GM18519 (cell line): ENCODE results near the gene SBK3.
A peak's percentile ranks its signal among the peaks of the same experiment; 100 is the strongest.
"Not testable (repeated sequence)": the region's sequence is repeated elsewhere in the genome, so short reads cannot be mapped to it uniquely, and the experiment has no call there.

ENCODE experiments used
- ATAC-seq: cut with Tn5 transposase; IDR thresholded peaks from one replicate; pipeline ENCODE4 v1.9.1; 2021; ENCODE audit warnings: mild to moderate bottlenecking, moderate library complexity; ENCODE audit not compliant: unreplicated experiment, low FRiP score

The SBK3 gene

GRCh38 chr19:55545443-55545842 is at the start of gene SBK3:
SBK3 (minus strand) TSS chr19:55545543; CDS start chr19:55545543, 0 bp downstream.
- no peak for ATAC-seq

DNA sequence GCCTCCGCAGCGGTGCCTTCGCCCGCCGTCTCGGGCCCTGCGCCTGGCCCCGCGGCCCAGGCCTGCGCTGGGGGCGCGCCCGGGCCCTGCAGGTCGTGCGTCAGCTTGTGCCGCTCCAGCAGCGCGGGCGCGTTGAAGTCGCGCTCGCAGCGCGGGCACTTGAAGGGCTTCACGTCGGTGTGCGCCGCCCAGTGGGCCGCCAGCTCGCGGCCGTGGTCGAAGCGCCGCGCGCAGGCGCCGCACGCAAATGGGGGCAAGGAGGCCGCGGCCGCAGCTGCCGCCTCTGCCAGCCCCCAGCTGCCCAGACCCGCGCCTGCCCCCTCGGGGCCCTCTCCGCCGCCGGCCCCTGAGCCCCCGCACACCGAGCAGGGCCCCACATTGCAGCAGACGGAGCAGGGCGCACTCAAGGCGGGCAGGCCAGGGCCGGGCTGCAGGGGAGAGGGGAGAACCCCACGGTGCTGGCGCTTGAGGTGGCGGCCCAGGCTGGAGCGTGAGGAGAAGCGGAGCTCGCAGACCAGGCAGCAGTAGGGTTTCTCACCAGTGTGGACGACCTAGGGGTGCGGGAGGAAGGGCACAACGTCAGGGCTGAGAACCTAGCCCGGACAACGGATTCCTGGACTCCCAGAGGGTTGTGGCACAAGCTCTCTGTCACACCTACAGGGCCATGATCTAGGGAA is 47.9 kb upstream of the SBK3 start:
- no peak for ATAC-seq

DNA sequence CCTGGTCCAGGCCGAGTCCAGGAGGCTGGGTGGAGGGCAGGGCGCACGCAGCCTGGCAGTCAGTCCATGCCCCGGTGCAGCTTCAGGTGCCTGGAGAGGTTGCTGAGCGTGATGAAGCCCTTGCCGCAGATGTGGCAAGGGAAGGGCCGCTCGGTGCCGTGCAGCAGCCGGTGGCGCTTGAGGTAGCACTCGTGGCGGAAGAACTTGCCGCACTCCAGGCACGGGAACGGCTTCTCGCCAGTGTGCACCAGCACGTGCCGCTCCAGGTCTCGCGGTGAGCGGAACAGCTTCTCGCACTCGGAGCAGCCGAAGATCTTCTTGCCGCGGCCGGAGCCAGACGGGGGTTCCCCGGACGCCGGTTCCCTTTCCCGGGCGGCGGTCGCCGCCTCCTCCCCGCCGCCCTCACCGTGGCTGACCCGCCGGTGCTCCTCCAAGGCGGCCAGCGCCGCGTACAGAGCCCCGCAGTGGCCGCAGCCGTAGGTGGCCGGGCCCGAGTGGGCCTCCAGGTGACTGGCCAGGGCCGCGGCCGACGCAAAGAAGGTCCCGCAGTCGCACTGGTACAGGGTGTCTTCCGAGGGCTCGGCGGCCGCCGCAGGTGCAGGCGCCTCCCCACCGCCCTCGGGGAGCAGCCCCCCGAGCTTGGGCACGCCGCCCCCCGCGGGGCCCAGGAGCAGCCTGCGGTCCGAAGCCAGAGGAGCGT is 47.2 kb upstream of the SBK3 start:
- ATAC-seq: no peak

DNA sequence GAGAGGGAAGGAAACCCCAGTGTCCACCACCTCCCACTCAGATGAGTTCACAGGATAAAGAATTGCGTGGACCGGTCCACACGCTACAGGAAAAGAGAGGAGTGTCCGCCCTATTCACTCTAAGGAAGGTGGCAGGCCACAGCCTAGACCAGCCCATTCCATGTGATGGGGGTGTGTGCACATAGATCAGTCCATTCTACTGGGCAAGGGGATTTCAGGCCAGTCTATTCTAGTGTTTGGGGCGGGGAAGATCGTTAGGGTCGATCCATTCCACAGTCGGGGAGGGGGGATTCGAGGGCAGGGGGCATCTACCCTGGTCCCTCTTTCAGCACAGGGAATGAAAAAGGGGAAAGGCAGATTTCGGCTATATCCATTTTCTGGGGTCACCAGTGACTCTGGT is 46.2 kb upstream of the SBK3 start:
- ATAC-seq: no peak

DNA sequence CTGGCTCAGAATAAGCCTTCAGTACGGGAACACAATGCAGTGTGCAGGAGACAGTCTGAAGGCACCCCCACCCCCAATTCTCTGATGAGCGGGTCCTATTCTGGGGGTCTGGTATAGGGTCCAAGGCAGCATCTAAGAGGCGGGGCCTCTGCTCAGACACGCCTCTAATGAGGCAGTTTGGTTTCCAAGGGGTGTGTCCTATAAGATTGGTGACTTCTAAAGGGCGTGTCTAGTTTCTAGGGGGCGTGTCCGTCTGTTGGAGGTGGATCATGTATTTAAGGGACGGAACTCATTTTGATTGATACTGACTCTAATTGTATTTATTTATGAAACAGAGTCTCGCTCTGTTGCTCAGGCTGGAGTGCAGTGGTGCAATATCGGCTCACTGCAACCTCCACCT is 45.3 kb upstream of the SBK3 start:
- no peak for ATAC-seq

DNA sequence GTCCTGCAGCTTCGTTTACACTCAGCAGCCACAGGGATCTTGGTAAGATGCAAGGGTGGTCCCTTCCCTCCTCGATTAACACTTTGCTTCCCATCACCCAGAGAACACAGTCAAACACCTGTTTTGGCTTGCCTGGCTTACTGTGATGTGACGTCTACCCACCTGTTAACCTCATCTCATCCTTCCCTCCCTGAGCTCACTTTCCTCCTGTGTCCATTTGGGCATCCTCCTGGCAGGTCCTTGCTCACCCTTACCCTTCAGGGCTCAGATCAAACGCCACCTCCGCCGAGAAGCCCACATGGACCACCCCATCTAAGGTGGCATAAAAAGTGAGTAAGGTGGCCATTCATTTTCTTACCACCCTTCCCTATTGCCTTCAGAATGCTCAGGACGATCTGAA is 44.8 kb upstream of the SBK3 start:
- no peak for ATAC-seq

DNA sequence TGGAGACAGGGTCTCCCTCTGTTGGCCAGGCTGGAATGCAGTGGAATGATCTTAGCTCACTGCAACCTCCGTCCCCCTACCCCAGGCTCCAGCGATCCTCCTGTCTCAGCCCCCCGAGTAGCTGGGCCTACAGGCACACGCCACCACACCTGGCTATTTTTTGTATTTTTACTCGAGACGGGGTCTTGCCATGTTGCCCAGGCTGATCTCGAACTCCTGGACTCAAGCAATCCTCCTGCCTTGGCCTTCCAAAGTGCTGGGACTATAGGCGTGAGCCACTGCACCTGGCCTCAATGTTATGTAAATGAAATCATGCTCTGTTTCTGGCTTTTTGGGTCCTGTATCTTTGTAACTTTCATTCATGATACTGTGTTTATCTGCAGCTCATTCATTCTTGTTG is 43.4 kb upstream of the SBK3 start:
- no peak for ATAC-seq

DNA sequence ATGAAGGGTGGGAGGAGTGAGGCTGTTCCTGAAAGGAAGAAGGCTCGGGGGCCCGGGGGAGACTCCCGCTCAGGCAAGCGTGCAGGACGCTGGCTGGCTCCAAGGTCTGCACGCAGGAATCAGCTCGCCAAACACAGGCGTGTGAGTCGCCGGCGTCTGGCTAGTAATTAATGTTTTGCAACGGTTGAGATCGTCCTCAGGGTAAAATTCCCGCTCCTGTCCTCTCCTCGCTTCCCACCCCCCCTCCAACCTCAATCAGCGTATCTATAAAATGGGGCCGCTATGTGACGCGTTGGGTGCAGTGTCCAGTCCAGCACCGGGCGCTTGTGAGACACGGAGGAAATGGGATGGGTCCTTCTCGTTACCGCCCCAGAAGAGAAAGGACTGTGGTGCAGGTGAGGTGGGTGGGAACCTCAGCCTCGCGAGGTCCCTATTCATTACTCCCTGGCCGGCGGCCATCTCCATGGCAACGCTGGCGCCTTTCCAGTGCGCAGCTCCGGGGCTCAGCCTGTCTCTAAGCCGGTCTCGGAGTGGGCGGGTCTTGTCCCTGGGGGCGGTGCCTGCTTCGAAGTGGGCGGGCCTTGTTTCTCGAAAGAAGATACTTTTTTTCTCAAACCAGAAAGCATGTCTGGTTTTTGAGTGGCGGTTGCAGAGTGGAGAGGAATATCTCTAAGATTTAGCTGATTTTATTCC is 41.8 kb upstream of the SBK3 start:
- ATAC-seq: peak; percentile 88

- ATAC-seq: no peak
Observed at GRCh38 chr19:55585658-55586339, 40.5 kb upstream of the SBK3 start.

- ATAC-seq: no peak
Observed at GRCh38 chr19:55584871-55585270, 39.5 kb upstream of the SBK3 start.

GRCh38 chr19:55583897-55584296 is 38.6 kb upstream of the SBK3 start:
- not testable (repeated sequence) for ATAC-seq

DNA sequence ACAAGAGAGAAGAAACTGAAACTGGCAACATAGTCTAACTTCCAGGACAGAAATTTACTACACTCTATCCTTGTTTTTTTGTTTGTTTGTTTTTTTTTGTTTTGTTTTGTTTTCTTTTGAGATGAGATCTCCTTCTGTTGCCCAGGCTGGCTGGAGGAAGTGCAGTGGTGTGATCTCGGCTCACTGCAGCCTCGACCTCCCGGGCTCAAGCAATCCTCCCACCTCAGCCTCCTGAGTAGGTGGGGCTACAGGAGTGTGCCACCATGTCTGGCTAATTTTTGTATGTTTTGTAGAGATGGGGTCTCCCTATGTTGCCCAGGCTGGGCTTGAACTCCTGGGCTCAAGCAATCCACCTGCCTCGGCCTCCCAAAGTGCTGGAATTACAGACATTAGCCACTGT is 36.9 kb upstream of the SBK3 start:
- ATAC-seq: not testable (repeated sequence)

DNA sequence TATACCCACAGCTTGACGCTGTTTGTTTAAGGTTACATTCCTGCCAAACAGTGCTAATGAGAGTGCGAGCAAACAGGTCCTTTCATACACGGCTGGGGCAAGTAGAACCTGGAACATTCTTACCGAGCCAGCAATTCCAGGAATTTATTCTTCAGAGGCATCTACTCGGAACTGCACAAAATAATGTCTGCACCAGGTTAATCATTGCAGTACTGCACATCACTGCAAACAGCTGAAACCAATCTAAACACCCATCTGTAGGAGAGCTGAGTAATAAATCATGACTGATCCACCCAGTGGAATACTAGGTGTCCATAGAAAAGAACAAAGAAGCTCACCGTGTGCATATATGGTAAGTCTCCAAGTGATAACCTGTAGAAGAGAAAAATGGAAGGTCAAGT is 36.5 kb upstream of the SBK3 start:
- ATAC-seq: no peak

- ATAC-seq: no peak
Observed at GRCh38 chr19:55581145-55581822, 35.9 kb upstream of the SBK3 start.

DNA sequence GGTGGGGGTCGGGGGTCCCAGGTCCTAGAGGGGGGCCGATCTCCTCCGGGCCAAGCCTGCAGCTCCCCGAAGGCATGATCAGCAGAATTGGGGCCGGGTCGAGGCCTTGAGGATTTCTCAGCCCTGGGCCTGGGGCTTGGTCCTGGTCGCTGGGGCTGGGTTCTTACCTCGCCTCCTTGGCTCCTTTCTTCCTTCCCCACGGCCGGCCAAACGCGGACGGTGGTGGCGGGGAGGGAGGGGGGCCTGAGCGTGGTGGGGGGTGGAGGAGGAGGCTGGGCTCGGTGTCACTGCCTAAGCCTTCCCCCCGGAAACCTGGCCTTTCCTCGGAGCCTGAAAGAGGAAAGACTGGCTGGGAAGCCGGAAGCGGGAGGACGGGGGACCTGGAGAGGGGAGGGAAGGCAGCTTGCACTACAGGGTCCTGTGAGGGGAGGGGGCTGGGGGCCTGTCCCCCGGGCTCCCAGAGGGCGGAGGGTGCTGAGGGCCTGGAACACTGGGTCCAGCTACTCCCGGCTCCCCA is 35.3 kb upstream of the SBK3 start, which contains the start of gene ZNF579:
Gene ZNF579, minus strand, starts transcription at position 221 of the 517 bp plus-strand sequence. CDS start 1,209 bp downstream, outside the sequence.
- ATAC-seq: no peak

GRCh38 chr19:55579766-55580621 is 34.7 kb upstream of the SBK3 start:
- ATAC-seq: no peak

- ATAC-seq: no peak
Observed at GRCh38 chr19:55578761-55579747, 33.7 kb upstream of the SBK3 start.
